CD4-positive, alpha-beta T cell treated with Interleukin-1 beta for 1 hour (primary cell): ENCODE measurements around the gene SLC14A1.

Experiments used
- DNase-seq, 2 donors: peaks; one replicate each; pipeline ENCODE4 v3.0.0-alpha.2; 2020 to 2022

The SLC14A1 gene

DNA sequence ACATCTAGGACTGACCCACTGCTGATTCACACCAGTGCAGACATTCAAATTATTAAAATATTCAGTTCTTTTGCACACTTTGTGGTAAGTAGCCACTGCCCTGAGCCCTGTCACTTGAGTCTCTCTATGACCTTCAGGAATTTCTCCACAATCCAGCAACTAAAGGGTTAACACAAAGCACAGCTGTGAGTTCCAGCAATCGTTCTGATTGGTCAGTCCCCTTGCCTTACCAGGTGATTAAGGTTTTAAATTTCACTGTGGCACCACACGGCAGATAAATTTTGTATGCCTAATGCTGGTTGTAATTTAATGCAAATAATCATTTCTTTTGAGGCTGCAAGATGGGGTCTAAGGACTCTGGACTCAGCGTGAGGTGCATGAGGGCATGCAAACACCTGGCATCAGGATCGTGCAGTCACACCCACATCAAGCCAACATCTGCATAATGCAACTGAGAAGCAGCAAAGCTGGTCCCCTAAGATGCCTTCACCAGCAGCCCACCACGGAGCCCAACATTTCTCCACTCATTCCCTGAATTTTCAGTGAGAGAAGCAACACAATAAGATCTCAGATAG lies 36.6 kb downstream of the SLC14A1 start:
- DNase-seq: no peak

DNA sequence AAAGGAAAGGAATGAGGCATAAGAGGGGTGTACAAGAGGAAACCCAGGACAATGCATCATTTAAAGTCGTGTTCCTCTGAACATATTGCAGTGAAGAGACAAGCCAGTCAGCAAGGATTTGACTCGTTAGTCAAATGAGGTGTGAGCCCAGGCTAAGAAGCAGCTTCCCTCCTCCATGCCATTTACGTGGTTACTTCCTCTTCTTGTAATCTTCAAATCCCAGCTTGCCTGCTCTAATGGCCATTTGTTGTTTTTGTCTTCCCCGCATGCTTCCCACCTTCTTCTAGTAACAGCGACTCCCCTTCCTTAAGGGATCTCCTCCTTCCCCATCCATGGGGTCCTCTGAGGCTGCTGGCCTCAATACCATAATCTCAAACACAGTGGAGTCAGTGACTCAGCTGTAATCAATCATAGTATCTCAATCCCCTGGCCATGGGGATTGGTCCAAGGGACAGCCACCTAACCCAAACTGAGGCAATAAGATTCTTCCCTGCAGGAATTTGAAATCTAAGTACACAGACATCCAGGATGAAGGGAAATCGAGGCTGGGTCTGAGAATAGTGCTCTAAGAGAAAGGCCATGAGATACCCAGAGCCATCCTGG lies 37.6 kb downstream of the SLC14A1 start:
- no peak for DNase-seq

DNA sequence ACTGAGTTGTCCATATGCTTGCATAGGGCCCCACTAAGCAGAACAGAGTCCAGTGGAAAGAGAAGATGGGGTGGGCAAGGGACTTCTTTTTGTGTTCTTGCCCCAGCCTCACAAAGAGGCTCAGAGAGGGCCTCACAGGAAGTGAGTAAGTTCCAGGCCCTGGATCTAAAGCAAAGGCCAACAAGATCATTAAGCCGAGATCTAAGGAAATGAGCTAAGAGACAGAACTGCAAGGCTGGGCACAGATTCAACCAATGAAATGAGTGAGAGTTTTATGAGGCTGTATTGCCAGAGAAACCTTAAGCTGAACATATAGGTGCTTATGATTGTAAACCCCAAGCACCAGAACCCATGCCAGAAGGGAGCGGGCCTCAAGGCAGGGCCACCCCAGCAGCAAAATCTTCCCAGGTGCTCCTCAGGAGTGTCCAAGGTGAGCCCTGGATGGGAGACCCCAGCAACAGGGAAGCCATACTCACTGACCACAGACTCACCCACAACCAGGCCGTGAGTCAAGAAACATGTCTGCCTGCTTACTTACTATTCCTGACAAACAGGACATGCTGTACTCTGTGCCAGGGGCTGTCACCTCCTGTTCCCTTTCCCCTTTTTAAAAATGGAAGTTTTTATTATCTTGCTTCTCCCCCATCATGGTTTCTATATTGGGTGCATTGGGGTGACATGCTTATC lies 40.2 kb downstream of the SLC14A1 start:
- DNase-seq: no peak

DNA sequence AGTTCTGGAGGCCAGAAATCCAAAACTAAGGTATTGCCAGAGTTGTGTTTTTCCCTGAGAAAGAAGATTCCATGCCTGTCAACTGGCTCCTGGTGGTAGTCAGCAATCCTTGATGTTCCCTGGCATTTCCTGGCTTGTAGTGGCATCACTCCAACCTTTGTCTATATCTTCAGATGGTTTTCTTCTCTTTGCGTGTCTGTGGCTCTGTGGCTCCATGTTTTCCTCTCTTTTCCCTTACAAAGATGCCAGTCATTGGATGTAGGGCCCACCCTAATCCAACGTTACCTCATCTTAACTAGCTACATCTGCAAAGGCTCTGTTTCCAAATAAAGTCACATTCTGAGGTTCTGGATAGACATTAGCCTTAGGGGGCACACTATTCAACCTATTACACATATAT lies 41.8 kb downstream of the SLC14A1 start:
- DNase-seq: no peak

DNA sequence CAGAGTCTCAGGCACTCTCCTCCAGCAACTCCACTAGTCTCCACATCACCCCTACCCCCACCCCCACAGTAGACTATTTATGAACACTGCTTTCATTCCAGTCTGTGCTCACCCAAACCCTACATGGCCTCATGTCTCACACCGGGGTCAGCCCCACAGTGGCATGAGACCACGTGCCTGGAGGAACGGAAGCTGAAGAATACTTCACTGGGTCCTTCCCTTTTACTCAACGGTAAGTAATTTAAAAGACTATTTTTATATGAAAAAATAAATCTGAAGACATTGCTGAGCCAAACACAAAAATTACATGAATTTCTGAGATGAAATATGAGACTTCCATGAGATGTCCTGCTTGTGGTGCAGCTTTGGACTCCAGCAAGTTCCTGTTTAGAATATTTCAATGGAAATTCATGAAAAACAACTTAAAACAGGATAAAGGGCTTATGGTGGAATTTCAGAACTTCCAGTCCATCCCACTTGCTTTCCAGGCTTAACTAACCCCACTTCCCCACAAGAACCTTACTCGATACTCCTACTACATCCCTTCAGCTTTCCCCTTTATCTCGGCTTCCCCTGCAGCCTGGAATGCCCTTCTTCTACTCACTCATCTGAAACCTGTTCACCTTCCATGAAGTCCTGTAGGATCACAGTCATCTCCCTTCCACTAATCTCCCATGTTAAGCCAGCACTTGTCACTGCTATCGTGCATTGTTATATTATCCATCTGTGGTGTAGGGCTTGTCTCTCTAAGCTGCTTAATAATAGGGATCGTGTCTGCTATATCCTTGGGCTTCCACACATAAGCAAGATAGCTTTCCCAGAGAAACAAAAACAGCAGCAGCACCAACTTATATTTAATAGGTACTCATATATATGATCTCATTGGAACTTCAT lies 47.9 kb downstream of the SLC14A1 start:
- no peak for DNase-seq

DNA sequence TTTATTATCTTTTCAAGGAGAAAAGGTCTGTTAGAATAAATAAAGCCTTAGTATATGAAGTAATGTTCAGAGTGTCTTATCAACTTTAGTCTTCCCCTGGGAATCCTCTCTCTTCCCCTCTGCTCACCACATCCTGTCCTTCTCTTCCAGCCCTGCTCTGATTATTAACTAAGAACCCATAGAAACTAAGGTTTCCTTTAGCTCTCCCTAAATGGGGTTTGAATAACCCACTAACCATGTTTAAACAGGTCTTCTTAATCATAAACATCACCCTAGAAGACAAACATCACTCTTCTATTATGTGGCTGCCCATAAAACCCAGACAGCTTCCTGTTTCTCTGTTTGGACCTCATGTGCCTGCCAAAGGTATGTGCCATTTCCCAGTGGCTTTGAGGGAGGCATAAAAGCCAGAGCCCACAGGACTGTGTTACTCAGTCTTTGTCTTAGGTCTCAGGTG lies 50.1 kb downstream of the SLC14A1 start:
- peak in 1 of 2 donors; percentile 18 for DNase-seq

DNA sequence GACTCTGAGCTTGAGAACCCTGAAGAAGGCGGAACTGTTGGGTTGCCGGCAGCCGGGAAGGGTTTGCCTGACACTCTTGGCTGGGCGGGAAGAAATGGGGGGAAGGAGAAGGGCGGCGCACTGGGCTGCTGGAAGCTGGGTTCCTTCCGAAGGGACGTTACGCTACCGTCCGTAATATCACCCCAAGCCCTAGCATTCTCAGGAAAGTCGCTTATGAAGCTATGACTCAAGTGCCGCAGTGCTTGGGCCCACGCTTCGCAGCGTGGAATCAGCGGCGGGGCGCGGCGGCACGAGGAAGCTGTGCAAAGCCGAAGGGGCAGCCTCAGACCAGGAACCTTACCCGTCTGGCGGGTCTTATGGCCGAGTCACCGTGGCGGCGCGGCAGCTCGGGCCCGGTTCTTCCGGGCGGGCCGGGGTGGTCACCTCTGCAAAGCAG lies 51.3 kb downstream of the SLC14A1 start:
- peak; percentile 59 to 60 for DNase-seq

DNA sequence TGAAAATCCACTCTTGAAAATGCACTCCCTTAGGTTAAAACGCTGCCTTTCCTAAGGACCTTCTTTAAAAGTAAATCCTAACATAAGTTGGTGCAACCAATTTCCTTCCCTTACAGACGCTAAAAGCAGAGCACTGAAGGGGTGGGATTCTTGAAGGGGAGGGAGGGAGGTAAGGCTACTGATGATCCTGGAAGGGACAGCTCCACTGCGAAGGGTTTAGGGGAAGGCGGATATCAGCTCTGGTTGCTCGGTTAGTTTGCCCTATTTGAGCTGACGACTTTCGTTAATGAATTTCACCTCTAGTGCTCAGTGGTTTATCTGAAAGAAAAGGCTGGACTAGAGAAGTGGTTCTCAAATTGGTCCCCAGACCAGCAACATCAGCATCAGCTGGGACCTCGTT lies 51.8 kb downstream of the SLC14A1 start:
- no peak for DNase-seq

DNA sequence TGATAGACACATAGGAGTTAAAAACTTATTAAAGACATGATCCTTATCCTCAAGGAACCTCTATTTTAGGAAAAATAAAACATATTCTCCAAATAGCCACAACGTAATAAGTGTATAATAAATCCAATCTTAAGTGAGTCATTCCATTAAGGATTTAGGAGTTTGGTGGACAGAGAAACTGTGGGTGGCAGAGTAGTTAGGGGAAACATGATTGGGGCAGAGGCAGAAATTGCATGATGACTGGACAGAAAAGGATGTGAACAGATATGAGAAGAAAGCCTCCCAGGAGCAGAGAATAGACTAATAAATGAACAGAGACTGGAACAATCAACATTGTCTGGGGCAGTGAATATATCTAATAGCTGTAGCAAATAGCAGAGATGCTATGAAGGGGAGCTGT lies 53.4 kb downstream of the SLC14A1 start:
- no peak for DNase-seq

DNA sequence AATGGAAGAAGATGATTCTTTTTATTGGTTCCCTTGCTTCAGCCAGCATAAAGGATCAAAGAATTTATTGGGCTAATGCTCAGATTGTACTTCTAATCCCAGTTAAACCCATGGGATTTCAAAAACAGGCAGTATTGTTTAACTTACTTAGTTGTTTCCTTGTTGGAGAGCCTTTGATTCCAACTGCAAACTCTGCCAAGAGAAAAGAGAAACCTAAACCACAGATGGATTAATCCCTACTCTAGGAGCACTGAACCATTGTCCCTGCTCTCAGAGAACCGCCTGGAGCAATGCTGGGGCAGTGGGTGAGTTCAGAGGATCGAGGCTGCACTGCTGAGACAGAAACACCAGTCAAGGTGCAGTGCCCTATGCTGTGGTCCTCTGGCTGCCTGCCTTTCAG lies 56.6 kb downstream of the SLC14A1 start:
- no peak for DNase-seq

DNA sequence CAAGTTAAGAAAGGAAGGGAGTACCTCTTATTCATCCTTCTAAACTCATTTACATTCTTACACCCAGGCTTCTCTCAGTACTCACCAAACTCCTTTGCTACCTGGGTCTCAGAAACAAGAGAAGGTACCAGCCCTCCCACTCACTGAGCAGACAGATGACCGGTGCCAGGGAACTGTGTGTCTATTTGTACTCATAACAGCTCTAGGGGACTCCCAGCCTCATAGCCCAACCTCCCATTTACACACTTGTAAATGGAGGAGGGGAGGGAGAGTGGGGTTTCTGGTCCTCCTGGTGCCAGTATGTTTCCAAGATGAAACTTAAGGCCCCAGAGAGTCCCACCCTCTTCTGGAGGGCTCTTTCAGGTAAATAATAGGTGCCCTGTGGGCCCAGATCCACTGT lies 58.7 kb downstream of the SLC14A1 start:
- no peak for DNase-seq

DNA sequence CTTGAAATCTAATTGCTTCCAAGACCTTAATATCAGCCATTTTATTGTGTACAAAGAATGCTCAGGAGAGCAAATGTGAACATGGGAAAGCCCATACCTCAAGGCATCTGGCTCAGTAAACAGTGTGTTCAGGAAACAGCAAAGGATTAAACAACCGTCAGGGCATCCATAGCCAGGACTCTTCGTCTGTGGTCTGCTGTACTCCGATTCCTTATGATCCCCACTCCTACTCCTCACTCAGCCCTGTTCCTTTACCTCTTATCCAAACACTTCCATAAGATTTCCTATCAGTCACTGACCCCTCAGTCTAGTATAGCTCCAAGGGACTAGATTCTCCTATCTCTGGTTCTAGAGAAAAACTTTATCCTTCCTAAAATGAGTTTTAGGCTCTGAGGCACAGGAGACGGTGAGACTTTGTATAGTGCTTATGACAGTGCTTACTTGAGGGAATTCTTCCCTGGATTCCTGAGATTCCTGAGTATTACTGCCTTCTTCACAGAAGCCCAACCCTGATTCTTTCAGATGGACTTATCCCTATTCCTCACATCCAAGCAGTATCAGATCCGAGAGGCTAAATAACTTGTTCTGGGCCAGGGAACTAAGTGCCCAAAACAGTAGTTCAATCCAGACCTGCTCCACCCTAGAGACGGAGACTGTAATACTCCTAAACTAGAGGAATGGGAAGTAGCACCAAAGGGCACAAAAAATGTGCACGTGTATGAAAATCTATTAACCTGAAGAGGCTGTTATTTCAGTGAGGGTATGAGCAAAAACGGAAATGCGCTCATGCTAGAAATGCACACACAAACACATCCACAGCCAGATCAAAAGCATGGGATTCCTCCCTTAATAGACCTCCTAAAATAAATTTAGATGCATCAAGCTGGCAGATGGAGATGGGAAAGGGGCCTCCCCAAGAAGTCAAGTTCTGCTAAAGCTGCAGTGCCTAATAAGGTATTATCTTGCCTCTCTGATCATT lies 59.4 kb downstream of the SLC14A1 start:
- DNase-seq: no peak

DNA sequence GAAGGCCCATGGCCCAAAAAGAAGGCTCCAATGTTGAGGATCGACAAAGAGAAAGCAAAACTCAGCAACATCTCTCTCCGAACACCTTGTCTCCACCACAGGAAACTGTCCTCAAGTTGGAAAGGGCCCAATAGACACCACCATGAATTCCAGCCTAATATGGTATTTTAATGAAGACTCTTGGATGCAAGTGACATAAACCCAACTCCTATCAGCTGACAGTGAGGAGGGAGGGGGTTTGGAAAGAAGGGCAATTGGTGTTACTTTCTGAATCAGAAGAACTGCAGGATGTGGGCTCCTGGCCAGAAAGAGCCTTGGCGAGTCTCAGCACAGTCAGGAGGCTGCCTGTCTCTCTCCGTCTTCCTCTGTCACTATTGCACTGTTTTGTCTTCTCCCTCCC lies 61.2 kb downstream of the SLC14A1 start:
- DNase-seq: peak; percentile 4 to 32

DNA sequence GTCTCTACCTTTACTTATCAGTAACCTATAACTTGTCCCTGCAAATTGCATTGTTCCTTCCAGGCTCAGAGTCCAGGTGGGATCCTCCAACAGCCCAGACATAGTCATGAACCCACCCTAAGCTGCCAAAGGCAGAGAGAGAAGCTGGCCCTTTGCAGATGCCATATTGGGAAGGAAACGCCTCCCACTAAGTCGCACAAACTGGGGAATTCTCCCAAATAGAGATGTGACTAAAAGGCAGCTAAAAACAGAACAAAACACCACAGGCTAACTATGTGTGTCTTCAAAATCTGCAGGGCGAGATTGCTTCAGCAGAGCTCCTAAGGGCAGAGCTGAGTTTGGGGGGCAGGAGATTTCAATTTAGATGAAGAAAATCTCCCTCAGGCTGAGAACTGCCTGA lies 63.0 kb downstream of the SLC14A1 start:
- DNase-seq: no peak

DNA sequence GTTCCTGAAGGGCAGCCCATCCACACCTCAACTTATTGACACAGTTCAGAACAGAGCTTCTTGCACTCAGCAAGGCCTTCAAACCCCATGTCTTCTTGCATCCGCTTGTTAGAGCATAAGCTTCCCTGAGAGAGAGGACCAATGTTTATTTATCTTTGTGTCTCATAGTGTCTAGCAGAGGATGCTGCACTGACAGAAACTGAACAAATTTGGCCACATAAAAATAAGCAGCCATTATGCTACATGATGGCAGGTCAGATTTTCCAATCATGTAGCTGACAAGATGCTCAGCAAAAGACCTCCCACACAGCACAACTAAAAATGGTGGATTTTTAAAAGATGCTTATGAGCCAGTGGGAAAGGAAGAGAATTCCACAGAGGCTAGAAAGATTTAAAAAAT lies 63.4 kb downstream of the SLC14A1 start:
- DNase-seq: no peak

DNA sequence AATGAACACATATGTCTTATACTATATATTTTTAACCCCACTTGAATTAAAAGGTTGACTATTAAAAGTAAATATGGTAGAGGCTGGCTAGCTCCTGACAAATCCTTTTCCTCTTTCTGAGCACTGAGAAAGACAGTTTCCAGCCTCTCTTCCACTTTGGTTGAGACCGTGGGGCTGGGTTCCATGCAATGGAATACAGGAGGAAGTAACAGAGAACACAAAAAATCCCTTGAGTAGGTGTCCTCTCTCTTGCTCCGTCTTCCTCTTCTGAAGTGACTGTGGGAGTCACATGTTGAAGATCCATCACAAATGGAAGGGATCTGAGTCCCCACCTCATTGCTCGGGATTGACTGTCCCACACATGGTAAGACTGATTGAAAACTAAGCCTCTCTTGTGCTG lies 64.9 kb downstream of the SLC14A1 start:
- DNase-seq: no peak

DNA sequence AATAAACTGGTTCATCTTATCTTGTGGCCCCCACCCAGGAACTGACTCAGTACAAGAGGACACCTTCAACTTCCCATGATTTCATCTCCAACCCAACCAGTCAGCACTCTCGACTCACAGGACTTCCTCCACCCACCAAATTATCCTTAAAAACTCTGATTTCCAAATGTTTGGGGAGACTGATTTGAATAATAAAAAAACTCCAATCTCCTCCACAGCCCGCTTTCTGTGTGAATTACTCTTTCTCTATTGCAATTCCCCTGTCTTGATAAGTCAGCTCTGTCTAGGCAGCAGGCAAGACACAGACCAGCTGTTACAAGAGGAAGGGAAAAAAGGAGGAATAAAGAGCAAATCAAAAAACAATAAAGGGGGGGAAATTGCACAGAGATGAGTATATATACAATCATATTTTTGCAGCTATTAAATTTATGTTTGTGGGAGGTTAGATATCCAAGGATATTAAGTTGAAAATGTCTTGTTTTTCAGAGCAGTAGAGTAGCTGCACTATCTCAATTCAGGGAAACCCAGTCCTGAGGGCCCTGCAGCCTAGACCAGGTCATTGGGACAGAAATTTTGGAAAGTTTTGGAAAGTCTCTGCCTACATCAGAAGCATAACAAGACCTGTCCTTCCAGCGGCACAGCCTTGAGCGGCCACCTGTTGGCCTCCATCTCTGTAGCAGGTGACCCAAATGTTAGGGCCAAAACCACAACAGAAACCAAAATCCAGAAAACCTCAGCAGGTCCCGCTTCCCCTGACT lies 68.7 kb downstream of the SLC14A1 start:
- no peak for DNase-seq

DNA sequence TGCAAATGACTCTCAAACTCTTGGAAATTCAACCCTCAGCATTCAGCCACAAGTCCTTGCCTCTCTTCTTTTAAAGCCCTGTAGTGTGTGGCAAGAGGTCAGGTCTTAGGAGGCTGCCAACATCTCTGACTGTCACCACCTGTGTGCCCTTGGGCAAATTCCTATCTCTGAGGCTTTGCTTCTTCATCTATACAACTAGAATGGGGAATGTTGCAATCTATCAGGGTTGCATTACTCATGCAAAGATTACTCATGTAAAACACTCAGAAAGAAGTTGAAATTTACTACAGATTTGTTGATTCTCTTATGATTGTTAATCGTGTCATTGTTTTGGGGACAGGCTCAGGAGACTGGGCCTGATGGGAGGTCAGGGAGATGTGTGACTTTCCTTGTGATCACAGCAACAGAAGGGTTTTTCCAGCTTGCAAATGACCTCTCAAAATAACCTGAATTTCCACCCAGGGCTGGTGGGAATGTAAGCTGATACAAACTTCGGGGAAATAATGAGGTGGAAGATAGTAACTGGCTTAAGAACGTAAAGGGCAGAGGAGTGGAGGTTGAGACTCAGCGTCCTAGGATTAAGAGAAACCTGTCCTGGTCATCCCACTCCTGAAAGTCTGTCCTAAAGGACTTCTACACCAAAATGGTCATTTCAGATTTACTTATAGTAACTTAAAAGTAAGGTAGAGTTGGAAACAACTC lies 69.4 kb downstream of the SLC14A1 start:
- no peak for DNase-seq

DNA sequence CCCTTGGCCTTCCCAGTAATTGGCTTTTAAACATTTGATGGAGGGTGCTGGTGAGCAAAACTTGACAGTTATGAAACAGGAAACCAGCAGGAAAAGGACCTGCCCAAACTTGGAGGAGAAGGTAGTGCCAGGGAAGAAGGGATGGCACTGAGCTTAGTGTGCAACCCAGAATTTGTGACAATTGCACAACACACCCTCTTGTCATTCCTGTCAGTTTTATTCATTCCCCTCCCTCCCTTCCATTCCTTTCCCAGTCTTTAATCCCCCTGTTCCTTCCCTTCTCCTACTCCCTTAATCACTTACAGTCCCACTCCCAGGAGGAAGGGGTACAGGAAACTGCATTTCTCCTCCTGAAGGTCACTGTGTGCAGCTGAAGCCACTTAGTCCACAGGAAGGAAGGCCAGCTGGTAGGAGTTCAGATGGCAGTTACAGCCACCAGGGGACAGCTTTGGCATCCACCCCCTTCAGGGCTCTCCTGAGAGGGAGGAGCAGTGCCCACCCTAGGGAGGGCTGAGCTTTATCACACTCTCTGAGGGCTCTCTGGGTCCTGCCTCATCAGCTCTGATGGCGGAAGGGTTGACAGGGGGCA lies 77.5 kb downstream of the SLC14A1 start:
- no peak for DNase-seq
